ENCODE data around the gene GFOD1.
"Not testable (repeated sequence)": the region's sequence is repeated elsewhere in the genome, so short reads cannot be mapped to it uniquely, and the experiment has no call there.

Gene GFOD1

DNA sequence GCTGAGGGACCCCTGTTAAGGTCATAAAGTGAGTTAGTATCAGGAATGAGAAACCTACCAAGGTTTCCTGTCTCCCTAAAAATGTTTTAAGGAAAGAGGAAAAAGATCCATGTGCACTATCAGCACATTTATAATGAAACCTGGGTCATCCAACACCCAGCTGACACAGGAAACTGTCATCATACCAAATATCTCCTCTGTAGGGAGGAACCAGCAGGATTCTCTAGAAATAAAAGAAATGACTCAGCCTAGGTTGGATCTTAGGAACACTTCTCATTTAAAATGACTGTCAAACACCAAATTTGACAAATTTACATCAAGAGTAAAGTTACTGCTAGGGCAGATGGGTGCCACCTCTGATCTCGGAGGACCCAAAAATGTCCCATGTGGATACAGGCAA, 21.7 kb downstream of the GFOD1 start:
- DNase-seq (ENCODE audit: low read depth in 2 of 2): no peak

DNA sequence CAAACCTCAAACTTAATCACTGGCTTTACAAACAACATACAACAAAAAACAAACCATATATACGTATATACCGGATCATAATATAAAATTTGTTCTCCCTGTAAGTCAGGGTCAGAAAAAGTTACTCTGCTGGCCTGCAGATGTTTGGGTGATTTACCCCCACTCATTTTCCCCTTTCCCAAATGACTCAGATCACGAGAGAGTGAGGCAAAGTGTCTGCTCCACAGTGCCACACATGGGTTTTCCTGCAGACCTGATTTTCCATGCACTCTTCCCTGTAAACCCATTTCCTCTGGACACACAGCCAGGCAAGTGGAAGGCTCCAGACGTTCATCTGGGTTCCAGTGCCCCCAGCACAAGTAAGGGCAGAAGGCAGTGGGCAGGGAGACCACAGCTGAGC, 23.5 kb downstream of the GFOD1 start:
- DNase-seq (ENCODE audit: low read depth in 2 of 2): no peak

DNA sequence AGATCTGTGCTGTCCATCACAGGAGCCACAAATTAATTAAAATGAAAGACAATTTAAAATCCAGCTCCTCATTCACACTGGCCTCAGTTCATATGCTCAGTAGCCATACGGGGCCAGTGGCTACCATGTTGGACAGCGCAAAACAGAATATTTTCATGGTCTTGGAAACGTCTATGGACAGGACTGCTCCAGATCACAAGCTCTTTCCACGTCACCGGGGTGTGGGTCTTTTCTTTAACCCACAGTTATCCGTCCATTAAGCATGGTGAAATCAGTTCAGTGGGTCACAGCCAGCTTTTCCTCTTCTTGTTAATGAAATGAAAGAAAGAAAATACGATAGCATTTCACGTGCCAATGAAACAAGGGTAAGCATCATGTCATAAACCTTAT, 24.1 kb downstream of the GFOD1 start:
- no peak for DNase-seq (ENCODE audit: low read depth in 2 of 2)

DNA sequence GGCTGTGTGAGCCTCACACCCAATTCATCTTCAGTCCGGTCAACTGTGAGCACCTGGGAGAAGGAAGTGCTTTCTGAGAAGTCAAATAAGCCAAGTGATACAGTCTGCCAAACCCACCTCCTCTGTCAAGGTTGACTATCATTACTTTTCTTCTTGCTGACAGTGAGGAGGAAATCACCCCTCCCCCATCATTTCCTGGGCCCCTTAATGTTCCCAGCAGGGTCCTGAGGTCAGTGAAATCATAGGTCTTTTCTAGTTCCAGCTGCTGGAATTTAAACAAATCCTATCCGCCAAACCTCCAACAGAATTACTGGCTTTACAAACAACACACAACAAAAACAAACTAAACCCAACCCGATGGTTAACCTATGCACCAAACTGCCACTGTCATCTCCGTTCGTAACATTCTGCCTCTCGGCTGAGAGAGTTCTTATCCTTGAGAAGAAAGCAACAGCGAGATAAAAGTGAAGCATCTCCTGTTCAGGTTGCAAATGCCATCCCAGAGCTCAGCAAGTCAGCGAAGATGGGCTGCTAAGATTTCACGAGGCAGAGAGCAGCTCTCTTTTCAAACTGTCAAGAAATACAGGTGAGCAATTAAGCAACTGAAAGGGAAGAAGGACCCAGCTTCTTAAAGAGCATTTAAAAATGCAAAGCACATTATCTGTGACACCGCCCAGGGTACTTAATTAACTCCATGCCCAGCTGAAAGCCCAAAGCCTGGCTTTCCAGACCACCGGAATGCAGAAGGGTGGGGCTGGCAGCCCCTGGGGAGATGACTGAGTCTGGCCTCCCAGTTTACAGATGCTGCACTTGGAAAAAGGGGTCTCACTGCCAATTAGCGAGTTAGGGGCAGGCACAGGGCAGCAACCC, 24.7 kb downstream of the GFOD1 start:
- DNase-seq (ENCODE audit: low read depth in 2 of 2): no peak

DNA sequence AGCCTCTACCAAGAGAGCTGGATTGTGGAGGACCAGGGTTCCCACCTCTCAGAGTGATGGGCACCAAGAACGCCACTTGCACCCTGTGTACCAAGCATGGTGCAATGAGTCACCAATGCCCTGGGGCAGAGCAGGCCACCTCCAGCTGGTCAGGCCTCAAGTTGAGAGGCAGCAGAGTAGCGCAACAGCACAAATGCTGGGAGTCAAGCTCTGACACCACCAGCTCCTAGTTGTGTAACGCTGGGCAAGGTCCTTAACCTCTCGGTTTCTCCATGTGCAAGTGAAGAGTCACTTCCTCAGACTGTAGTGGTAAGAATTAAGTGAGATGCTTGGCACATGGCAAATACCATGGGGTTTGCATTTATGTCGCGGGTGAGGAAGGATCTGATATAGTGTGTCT, 25.6 kb downstream of the GFOD1 start:
- no peak for DNase-seq (ENCODE audit: low read depth in 2 of 2)

DNA sequence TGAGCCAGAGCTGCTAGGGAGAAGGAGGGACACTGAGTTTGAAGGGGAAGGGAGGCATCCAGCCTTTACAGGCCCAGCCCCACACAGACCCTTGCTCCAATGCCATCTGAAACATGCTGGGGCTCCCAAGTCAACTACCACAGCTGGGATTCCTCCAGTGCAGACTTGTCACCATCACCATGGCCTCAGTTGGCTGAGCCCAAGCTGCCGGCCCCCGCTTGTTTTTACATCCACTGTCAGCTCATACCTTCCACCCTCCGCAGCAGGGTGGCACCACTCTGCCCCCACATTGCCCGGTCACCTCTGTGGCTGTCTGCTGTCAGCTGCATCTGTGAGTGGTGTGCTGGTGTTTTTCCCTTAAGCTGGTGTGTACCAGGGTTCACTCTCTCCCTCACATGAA, 26.1 kb downstream of the GFOD1 start:
- no peak for DNase-seq (ENCODE audit: low read depth in 2 of 2)

DNA sequence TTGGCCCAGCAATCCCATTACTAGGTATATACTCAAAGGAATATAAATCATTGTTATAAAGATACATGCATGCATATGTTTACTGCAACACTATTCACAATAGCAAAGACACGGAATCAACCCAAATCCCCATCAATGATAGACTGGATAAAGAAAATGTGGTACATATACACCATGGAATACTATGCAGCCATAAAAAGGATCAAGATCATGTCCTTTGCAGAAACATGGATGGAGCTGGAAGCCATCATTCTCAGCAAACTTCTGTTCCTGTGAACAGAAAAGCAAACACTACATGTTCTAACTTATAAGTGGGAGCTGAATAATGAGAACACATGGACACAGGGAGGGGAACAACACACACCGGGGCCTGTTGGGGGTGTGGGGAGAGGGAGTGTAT, 27.1 kb downstream of the GFOD1 start:
- DNase-seq (ENCODE audit: low read depth in 2 of 2): not testable (repeated sequence)

DNA sequence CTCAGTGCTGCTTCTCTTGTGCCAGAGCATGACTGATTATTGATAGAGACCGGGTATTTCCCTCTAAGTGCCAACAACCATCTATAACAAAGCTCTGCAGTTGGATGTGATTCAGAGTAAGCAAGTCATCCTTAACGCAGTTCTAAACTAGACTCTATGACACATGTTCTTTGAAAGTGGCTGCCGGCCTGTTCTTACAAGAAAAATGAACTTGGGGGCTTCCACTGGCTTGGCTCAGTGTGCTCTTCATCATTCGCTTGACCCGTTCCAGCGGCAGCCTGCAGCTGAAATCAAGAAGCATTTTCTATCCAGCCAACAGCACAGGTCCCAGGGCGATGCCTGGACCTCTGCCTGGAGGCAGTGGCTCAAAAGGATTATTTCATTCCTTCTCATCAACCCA, 29.8 kb downstream of the GFOD1 start:
- no peak for DNase-seq (ENCODE audit: low read depth in 2 of 2)

DNA sequence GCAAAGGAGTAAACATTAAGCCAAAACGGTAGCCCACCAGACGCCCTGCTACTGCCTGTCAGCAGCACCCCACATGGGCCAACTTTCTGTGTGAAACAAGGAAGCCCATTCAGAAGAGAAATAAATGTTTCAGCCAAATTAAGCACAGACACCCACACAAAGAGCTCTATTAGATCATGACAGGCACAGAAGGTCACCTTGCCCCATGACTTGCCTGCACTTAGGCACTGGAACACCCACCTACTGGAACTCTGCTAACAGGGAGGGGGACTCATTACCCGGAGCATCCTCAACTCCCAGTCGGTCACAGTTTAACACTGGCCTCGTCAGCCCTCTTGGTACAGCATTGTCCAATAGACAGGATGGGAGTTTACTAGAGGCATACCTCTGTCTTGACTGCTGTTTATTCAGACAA, 31.8 kb downstream of the GFOD1 start:
- no peak for DNase-seq (ENCODE audit: low read depth in 2 of 2)

DNA sequence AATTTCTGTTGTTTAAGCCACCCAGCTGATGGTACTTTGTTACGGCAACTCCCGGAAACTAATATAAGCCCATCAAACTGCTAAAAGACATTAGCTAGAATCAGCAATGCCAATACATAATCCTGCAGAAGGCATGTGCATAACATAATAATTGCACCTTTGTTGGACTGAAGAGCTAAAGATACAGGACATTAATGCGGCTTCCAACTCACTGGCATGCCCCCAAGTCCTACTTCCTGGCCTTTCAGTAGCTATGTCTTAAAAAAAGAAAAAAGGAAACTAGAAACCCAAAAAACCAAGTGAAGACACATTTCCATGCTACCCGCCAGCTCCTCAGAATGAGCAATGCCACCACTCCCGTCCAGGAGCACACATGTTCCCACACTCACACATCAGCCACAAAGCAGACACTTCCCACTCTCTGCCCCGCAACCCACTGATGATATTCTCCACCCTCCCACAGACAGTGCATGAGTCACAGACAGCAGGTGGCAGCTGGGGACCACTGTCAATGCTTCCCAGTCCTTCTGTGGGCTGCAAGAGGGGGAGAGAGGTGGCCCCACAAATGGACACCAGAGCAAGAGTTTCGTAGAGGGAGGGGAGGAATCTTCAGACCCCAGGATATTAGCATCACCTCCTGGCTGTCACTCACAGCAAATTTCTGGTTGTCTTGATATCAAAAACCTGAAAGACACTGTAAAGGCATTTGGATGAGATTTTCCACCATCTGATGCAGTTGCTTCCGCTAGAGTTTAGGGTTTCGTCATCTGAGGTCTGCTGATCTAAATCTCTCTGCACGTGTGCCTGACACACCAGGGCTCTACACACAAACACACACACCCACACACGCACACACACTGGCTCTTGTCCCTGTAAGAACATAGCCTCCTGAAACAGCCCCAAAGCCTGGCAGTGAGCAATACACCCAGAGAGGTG, 32.8 kb downstream of the GFOD1 start:
- peak; percentile 60 to 66 for DNase-seq (ENCODE audit: low read depth in 2 of 2)

DNA sequence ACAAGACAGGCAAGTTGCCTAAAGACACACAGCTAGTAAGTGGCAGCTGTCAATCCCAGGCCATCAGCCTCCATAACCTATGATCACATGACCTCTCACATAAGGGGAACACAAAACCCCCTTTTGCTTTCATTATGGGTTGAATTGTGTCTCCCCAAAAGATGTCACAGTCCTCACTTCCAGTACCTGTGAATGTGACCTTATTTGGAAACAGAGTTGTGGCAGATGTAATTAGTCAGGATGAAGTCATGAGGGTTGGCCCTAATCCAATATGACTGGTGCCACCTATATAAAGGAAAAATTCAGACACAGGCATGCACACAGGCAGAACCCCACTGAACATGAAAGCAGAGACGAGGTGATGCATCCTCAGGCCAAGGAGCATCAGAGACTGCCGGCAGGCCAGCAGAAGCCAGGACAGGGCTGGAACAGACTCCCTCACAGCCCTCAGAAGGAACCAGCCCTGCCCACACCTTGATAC, 33.6 kb downstream of the GFOD1 start:
- DNase-seq (ENCODE audit: low read depth in 2 of 2): peak; percentile 22 to 42

DNA sequence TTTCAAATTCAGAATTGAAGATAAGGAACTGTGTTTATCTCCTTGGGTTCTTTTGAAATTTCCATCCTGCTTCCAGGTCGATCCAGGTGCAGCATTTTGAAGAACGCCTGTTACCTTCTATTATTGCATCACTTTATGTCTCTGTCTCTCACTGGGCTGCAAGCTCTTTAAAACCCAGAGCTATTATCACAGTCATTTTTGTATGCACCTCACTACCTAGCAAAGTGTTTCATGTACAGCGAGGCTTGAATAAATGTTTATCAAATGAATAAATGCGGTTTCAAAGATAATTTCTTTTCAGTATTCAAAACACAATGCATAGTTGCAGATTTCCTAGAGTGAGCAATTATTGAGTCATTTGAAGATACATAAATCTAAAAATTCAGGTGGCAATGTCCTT, 34.2 kb downstream of the GFOD1 start:
- DNase-seq (ENCODE audit: low read depth in 2 of 2): no peak

DNA sequence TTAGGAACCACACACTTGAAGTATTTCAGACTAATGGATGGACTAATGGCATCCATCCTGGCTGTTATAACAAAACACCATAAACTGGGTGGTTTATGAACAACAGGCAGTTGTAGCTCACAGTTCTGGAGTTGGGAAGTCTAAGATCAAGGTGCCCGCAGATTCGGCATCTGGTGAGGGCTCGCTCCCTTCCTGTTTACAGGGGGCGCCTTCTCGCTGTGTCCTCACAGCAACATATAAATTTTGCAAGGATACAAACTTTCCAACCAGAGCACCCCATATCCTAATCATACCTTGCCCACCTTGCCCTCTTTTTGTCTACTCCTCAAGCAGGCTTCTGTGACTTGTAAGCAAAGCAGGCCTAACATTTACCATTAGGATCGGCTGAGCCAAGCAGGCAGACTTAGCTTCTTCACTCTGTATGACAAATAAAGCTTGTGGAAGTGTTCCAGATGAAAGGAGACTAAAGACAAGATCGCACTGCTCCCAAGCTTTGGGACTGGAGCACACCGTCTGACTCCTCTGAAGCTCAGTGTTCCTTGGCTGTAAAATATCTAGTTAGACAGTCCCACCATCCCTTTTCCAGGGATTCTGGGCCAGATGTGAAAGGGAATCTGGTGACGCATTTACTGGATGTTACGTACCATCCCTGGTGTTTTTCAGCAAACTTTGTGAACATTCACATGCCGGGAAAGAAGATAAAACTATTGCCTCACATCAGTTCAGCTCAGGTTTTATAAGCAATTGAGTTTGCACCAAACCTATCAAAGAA, 34.9 kb downstream of the GFOD1 start:
- no peak for DNase-seq (ENCODE audit: low read depth in 2 of 2)

DNA sequence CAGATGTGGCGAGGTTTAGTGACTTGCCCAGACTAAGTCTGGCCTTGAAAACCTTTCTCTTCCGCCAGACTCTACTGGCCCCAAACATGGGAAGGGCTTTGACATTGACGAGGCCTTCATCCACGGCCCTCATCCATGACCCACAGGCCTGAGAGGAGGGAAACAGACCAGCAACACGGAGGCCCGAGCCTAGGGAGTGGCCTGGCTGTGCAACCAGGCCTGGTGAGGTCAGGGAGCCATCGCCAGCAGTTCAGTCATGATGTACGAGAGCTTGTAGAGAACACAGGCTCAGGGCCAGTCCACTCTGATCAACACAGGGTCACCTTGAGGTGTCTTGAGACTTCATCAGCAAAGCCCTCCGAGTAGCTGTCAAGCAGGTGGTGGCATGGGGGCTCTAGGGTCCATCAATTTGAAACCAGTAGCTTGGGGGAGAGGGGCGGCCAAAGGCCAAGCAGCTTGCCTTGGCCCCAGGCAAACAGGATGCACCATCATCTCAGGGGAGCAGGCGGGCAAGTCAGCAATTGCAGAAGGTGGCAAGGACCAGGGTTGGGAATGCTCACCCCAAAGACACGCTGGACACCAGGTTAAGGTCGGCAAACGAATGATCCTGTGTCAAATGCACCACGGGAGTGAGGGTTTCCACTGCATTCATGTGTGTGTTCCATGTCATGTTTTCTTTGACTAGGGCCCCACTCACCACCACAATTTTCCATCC, 36.1 kb downstream of the GFOD1 start:
- DNase-seq (ENCODE audit: low read depth in 2 of 2): no peak

DNA sequence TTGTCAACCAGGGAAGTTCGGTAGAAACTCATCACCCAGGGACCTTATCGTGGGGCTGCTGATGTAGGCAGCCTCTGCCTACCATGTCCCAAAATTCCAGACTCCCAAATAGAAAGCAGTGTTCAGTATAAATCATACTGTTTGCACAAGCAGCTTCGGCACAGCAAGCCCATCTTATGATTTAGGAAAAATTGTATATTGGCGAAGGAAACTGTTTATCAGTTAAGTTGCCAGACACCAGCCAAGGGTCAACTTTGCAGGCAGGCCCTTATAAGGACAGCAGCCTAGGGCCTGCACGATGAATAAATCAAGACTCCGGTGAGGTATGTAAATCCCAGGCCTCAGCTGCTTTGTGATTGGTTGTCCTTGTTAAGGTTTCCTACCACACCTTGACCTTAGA, 36.8 kb downstream of the GFOD1 start:
- no peak for DNase-seq (ENCODE audit: low read depth in 2 of 2)

DNA sequence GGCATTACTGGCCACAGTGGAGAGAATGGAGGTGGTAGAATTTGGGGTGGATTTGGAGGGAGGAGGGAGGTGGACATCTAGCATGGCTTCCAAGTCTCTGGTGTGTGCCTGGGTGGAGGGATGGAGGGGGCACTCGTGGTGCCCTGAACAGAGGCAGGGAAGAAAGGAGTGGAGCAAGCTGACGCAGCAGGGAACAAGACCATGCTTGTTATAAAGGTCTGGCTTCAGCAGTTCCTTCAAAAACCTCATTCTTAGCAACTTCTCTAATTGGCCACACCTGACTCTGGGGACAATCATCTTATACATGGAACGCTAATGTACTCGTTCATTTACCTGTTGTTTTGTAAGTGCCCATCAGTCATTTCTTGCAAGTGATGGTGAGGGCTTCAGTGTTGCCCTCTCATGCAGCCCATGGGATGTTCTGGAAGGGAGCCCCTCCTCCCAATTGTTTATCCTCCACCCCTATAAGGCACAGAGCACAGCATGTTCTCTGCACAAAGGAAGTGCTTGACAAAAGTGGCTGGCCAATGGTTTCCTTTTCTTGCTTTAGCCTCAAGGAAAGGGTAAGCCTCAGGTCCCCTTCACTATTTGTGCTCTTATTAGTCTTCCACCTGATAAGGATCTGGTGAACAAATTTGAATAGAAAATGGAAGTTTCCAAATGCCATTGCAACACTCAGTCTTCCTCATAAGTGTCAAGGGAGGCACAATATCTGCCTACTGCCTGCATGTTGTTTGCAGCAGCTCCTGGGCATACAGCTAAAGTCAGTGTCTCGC, 39.3 kb downstream of the GFOD1 start:
- no peak for DNase-seq (ENCODE audit: low read depth in 2 of 2)

DNA sequence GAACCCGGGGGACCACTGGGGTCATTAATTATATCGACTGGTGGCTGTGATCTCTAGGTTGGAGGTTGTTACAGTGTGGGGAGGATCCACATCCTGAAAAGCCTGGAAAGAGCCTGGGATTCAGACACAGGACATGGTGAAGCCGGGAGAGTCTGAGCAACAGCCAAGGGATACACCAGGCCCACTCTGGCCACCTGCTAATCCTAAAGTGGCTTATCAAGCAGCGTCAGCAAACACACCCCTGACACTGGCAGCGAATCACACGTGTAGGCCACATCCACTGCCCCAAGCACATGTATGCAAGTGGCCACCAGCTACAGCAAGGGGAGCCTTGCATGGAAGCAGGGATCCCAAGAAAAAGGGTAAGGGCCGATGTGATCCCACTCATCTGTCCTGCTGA, 41.0 kb downstream of the GFOD1 start:
- no peak for DNase-seq (ENCODE audit: low read depth in 2 of 2)

DNA sequence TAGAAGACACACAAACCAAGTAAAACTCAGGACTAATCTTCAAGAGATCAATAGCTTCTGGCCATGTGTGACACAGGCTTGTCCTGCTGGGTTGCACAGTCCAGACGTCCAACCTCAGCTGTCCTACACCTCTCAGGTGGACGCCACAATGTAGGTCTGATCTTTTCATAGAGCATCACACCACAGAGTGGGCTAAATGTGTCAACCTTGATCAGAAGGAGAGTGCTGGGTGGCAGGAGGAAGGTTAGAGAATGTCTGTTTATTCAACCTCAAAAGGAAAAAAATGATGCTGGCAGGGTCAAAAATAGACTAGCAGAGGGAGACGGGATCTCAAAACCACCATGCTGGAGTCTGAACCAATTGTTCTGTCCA, 41.7 kb downstream of the GFOD1 start:
- DNase-seq (ENCODE audit: low read depth in 2 of 2): no peak

DNA sequence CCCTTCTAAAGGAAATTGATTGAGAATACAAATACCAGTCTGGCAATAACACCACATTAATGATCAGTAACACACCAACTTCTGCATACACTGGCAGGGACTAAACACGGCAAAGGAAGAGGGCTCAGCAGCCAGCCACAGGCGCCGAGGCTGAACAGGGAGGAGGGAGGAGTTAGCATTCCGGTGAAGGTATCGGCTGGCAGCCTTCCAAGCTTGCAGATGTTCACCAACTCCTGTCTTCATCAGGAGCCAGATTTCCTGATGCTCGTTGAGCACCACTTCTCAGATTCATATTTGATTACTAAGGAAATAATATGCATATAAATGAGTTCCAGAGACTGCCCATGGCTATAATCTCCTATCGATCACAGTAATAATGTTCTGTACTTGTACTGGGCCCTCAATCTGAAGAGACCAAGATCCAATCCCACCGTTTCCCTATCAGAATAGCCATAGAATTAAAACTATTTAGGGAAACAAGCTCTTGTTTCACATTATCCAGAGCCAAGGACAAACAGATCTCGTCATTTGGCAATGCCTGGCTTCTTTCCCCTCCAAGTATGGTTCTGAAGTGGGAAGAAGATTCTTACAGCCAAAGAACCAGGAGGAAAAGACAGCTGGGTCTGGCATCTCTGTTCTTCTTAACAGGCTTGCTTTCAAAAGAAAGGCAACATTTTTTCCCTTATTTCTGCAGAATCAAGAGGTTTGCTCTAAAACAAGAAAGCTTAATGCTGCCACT, 42.2 kb downstream of the GFOD1 start:
- DNase-seq (ENCODE audit: low read depth in 2 of 2): no peak

DNA sequence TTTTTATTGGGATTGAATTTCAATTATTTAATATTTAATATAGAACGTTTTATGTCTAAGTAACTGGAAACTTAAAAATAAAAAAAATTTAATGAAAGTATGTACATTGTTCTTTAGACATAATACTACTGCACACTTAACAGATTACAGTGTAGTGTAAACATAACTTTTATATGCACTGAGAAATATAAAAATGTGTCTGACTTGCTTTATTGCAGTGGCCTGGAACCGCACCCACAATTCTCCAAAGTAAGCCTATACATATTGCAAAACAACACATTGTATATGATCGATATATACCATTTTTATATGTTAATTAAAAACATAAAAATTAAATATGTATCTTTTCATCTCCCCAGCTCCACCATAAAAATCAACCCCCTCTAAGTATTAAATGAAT, 42.8 kb downstream of the GFOD1 start:
- DNase-seq (ENCODE audit: low read depth in 2 of 2): no peak

Data from activated CD4-positive, alpha-beta T cell treated with anti-CD3 and anti-CD28 coated beads for 24 hours (primary cell).